Nephron (organoid): ENCODE measurements around the gene MMEL1.
A peak's percentile ranks its signal among the peaks of the same experiment; 100 is the strongest.

Experiments used
- H3K27ac Mint-ChIP-seq, 3 experiments: 2 replicates each; pipeline ENCODE4 v1.8.0; 2020; ENCODE audit warnings: mixed read lengths in 3 of 3, mild to moderate bottlenecking in 2 of 3, moderate library complexity in 1 of 3
- H3K27me3 Mint-ChIP-seq: 2 replicates; pipeline ENCODE4 v1.8.0; 2021; ENCODE audit warnings: low read depth, mild to moderate bottlenecking, moderate library complexity, mixed read lengths
- H3K36me3 Mint-ChIP-seq: 2 replicates; pipeline ENCODE4 v1.8.0; 2020; ENCODE audit warnings: low read depth, mixed read lengths
- H3K4me1 Mint-ChIP-seq: 2 replicates; pipeline ENCODE4 v1.8.0; 2020; ENCODE audit warnings: mixed read lengths
- H3K4me3 Mint-ChIP-seq, 3 experiments: 2 replicates each; pipeline ENCODE4 v1.8.0; 2020; ENCODE audit warnings: mild to moderate bottlenecking in 3 of 3, mixed read lengths in 3 of 3, moderate library complexity in 2 of 3
- H3K9me3 Mint-ChIP-seq: 2 replicates; pipeline ENCODE4 v1.8.0; 2020; ENCODE audit warnings: mixed read lengths
- TF ChIP-seq, protein P1 (sequence below), 3 experiments: fragments of 200-600 bp; sonication (generic); IDR thresholded peaks; one replicate each; pipeline ENCODE4 v1.5.0; 2021; ENCODE audit warnings: antibody characterized with exemption in 3 of 3; ENCODE audit not compliant: unreplicated experiment in 3 of 3

MMEL1 gene

DNA sequence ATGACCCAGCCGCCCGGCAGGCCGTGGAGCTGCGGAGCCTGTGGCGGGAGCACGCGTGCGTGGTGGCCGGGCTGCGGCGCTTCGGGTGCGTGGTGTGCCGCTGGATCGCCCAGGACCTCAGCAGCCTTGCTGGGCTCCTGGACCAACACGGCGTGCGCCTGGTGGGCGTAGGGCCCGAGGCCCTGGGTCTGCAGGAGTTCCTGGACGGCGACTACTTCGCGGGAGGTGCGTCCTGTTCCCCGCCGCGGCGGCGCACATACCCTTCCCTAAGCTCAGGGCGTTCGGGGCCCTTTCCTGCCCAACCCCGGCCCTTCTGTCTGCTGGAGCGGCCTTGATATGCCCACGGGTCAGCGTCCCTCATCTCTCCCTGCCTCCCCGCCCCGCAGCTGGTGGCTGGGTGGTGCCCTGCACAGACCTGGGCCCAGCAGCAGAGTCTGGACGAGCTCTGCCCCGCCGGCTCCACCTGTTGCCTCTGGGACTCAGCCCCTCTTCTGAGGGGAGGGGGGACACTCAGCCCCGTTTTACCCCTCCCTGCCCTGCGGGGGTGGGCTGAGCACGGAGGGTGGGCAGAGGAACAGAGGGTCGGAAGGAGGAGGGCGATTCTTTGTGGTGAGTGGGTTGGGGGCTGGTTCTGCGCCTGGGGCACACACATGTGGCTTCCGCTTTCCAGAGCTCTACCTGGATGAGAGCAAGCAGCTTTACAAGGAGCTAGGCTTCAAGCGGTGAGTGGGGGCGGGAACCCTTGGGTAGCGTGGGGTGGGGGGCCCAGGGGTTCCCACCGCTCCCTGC, 45.6 kb downstream of the MMEL1 start:
- Mint-ChIP-seq H3K36me3 (peaks cover 4% of the 10 kb centered on the region), H3K27me3 (peaks cover 5% of the 10 kb centered on the region), H3K9me3 (no peaks in the 10 kb centered on the region), H3K4me3 (peak overlapping the region; percentile 73 to 88 (median 84)), H3K27ac (peak overlapping the region in 1 of 3 experiments; percentile 96), H3K4me1 (peaks cover 16% of the 10 kb centered on the region)
- TF ChIP-seq, protein P1, sequence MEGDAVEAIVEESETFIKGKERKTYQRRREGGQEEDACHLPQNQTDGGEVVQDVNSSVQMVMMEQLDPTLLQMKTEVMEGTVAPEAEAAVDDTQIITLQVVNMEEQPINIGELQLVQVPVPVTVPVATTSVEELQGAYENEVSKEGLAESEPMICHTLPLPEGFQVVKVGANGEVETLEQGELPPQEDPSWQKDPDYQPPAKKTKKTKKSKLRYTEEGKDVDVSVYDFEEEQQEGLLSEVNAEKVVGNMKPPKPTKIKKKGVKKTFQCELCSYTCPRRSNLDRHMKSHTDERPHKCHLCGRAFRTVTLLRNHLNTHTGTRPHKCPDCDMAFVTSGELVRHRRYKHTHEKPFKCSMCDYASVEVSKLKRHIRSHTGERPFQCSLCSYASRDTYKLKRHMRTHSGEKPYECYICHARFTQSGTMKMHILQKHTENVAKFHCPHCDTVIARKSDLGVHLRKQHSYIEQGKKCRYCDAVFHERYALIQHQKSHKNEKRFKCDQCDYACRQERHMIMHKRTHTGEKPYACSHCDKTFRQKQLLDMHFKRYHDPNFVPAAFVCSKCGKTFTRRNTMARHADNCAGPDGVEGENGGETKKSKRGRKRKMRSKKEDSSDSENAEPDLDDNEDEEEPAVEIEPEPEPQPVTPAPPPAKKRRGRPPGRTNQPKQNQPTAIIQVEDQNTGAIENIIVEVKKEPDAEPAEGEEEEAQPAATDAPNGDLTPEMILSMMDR (IDR thresholded peaks at IDR 0.05; ENCODE audit: unreplicated experiment in 3 of 3) = no peak

DNA sequence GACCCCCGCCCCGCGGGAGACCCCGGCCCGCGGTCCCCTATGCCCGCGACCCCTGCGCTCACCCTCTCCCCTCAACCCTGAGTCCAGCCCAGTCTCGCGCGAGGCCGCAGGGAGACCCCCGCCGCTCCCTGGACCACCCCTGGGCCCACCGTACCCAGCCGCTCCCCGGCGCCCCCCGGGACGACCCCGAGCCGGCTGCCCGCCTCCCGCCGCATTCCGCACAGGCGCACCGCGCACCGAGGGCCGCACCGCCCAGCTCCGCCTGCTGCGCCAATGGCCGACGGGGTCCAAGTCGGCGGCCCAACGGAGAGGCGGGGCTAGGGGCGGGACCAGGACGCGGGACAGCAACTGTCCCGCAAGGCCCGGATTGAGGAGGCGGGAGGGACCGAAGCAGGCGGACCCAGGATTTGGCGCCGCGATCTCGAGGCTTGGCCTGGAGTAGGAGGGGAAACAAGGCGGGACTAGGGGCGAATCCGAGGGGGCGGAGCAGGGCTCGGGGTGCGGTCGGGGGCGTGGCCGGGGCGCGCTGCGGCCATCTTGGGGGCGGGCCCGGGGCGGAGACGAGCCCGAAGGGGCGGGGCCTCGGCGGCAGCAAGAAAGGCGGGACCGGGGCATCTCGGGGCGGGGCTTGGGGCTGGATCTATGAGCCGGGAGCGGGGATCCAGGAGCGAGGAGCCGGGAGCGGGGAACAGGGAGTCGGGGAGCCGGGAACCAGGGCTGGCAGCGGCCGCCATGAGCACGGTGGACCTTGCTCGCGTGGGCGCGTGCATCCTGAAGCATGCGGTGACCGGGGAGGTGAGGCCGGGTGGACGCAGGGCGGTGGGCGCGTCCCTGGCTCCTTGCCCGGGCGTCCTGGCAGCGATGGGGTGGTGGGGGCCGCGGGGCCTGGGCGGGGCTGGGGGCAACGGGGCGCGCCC, 46.4 kb downstream of the MMEL1 start, which contains the start of gene PRXL2B:
TSS of gene PRXL2B (plus strand) at position 624 of the 917 bp plus-strand sequence. CDS start at position 733, 109 bp downstream.
- peak within 1 kb of the TSS; percentile 88 to 93 (median 92) for H3K4me3 Mint-ChIP-seq
- H3K4me1 Mint-ChIP-seq = peaks cover 16% of the 10 kb centered on the region
- H3K27ac Mint-ChIP-seq = peak within 1 kb of the TSS; percentile 86 to 96 (median 94)
- H3K9me3 Mint-ChIP-seq = no peaks in the 10 kb centered on the region
- peaks cover 4% of the 10 kb centered on the region for H3K36me3 Mint-ChIP-seq
- TF ChIP-seq, protein P1 (IDR thresholded peaks at IDR 0.05; ENCODE audit: unreplicated experiment in 3 of 3) = no peak
- H3K27me3 Mint-ChIP-seq = peaks cover 5% of the 10 kb centered on the region

DNA sequence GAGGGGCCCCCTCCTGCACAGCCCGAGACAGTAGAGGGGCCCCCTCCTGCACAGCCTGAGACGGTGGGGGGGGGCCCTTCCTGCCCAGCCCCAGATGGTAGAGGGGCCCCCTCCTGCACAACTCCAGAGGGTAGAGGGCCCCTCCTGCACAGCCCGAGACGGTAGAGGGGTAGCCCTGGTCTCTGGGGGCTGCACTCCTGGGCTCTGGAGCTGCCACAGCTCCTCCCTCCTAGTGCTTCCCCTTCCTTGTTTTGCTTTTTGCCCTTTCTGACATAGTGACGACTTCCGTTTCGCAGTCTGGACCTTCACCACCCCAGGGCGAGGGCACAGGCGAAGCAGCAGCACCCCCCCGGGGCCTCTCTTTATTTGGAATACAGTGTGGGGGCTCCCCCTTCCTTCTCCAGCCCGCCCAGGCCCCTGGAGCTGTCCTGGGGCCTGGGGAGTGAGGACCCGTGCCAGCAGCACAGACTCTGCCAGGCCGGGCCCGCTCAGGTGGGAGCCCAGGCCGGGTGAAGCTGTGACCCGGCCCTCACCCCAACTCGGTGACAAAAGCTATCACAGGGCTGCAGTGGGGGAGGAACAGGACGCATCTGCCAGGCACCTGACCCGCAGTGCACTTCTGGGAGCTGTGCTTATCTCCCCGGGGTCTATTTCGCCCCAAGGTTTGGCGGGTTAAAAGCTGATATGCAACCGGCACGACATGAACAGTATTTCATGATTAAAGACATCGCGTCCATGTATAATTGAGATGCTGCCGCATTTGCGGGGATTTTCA, 47.3 kb downstream of the MMEL1 start:
- TF ChIP-seq, protein P1 (IDR thresholded peaks at IDR 0.05; ENCODE audit: unreplicated experiment in 3 of 3) = no peak
- Mint-ChIP-seq H3K27me3 (peaks cover 5% of the 10 kb centered on the region), H3K27ac (peak overlapping the region; percentile 86 to 94 (median 93)), H3K4me3 (peak overlapping the region; percentile 88 to 89 (median 88)), H3K9me3 (no peaks in the 10 kb centered on the region), H3K4me1 (peaks cover 16% of the 10 kb centered on the region), H3K36me3 (no peaks in the 10 kb centered on the region)

DNA sequence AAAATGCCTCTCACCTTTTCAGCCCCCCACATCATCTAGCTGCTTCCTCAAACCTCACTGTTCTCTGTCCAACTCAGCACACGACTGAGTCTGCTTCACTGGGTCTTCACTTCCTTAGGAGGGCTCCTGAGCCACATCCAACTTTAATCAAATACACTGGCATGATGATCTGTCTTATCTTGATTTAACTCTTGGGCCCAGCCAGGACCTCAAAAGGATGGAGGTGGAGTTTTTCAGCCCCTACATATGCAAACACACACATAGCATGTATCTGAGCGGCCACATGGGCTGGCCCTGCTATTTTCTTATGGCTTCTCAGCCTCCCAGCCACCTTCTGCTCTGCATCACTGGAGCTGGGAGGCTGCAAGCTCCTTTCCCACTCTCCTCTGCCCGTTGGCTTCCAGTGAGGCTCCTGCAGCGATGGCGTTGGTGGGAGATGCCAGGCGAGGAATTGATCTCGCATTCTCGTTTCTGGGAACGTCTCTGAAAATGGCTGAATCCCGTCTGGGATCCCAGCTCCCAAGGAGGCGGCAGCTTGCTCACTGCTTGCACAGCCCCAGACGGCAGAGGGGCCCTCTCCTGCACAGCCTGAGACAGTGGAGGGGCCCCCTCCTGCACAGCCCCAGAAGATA, 48.0 kb downstream of the MMEL1 start:
- TF ChIP-seq, protein P1 (IDR thresholded peaks at IDR 0.05; ENCODE audit: unreplicated experiment in 3 of 3) = no peak
- Mint-ChIP-seq H3K4me1 (peaks cover 16% of the 10 kb centered on the region), H3K27me3 (peaks cover 5% of the 10 kb centered on the region), H3K36me3 (no peaks in the 10 kb centered on the region), H3K9me3 (no peaks in the 10 kb centered on the region), H3K27ac (peak overlapping the region; percentile 86 to 94 (median 93)), H3K4me3 (peak overlapping the region; percentile 88 to 89 (median 88))

DNA sequence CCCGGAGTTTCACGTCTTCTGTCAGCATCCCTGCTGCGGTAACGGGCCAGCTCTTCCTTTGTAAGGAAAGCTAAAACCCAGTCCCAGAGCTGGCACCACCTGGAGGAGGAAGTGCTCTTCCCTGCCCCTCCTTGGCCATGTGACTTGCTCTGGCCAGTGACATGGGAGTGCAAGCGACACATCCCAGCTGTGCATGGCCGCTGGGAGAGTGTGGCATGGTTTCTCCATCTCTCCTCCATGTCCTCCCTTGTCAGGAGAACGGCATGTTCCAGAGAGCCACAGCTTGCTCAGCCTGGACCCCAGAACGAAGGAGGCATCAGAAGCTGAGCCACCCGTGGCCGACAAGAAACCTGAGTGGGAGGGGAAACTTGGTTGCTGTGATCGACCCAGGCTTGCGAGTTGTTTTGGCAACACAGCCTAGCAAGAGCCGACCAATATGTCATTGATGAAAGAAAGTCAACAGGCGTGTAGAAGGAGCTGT, 48.9 kb downstream of the MMEL1 start:
- Mint-ChIP-seq H3K4me1 (peaks cover 17% of the 10 kb centered on the region), H3K27ac (peak overlapping the region; percentile 86 to 94 (median 93)), H3K36me3 (no peaks in the 10 kb centered on the region), H3K27me3 (peaks cover 5% of the 10 kb centered on the region), H3K4me3 (peak overlapping the region; percentile 88 to 89 (median 88)), H3K9me3 (no peaks in the 10 kb centered on the region)
- TF ChIP-seq, protein P1 (IDR thresholded peaks at IDR 0.05; ENCODE audit: unreplicated experiment in 3 of 3) = no peak
